Measurements from ENCODE around the gene RAB1A. TPM values are rescaled to one million over a fixed set of nuclear protein-coding genes. Genes with fewer than 3 reads are reported as not detected.
"Not testable (repeated sequence)": the region's sequence is repeated elsewhere in the genome, so short reads cannot be mapped to it uniquely, and the experiment has no call there.

Gene RAB1A
- total RNA-seq, 1 experiment from 2014 or later: 119 TPM

DNA sequence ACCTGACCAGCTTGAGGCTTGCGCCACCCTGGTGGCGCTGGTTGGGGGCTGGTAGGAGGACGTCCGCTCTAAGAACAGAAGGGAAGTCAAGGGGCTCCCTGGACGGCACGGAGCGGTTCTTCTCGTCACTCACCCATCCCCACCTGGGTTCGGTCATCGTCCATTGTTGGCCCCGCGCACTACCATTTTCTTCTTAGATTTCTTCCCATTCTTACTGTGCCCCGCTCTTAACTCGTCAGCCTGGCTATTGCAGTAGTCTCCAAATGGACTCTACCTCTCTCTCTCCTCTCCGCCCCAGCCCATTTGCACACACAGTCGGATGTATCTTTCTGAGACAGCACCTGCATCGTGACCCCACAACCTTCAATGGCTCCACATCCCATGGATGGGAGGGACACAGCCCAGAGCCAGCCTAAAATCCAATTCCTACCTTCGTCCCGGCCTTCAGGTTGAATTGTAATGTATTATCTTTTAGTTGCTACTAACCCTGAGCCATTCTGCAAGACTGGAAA is 814 bp upstream of the RAB1A start:
- ChIA-PET POLR2A (ENCODE audit: low non-redundant PET) (interaction anchor here (0.5 to 1.2 kb wide), 4 partner anchors 10 to 496 kb away, joined by 4 to 21 read pairs (median 6); no protein-coding TSS in a partner anchor), CTCF (interaction anchor here (0.6 to 1.2 kb wide), 7 partner anchors 12 to 572 kb away, joined by 3 to 14 read pairs (median 5); partner anchors contain the start of gene ACTR2)

GRCh38 chr2:65129286-65129825 is 550 bp downstream of the RAB1A start:
- no peaks in the 10 kb centered on the region for H3K27me3 ChIP-seq (replicated peaks; ENCODE audit: insufficient read depth, low read depth, low read length, poor library complexity)
- ChIA-PET CTCF (interaction anchor here (1.1 to 1.2 kb wide), 3 partner anchors 64 to 212 kb away, joined by 4 to 14 read pairs (median 5); no protein-coding TSS in a partner anchor), POLR2A (ENCODE audit: low non-redundant PET) (interaction anchor here (0.7 to 1.2 kb wide), 3 partner anchors 11 to 676 kb away, joined by 4 to 21 read pairs (median 12); no protein-coding TSS in a partner anchor)
- H3K36me3 ChIP-seq (ENCODE audit: insufficient read depth, low read length, poor library complexity, severe bottlenecking): no peaks in the 10 kb centered on the region
- H3K4me3 ChIP-seq (ENCODE audit: low read depth, low read length, poor library complexity, severe bottlenecking): peak overlapping the region; percentile 100
- H3K27ac ChIP-seq (ENCODE audit: low read depth, low read length, poor library complexity, severe bottlenecking): peak overlapping the region; percentile 98
- BruUV-seq (replicated peaks): no TSS peak
- TF ChIP-seq EZH2 (IDR thresholded peaks at IDR 0.05; ENCODE audit: borderline replicate concordance, low read depth, low read length, poor library complexity, severe bottlenecking): no peak
- no peak for TF ChIP-seq CTCF (conservative IDR thresholded peaks at IDR 0.05; ENCODE audit: low read depth, low read length)
- H3K9me3 ChIP-seq (ENCODE audit: low read depth, low read length, poor library complexity, severe bottlenecking): no peaks in the 10 kb centered on the region
- intact Hi-C loops (cut with micrococcal nuclease; ENCODE audit: unreplicated experiment): no loop called here
- H3K4me1 ChIP-seq (ENCODE audit: insufficient read depth, low read length, poor library complexity, severe bottlenecking): peaks cover 28% of the 10 kb centered on the region
- peak; percentile 15 for DNase-seq (ENCODE audit: low spot score)

More for the DNA sequence above, 814 bp upstream of the RAB1A start:
- no peaks in the 10 kb centered on the region for H3K27me3 ChIP-seq (replicated peaks; ENCODE audit: insufficient read depth, low read depth, low read length, poor library complexity)
- no peaks in the 10 kb centered on the region for H3K36me3 ChIP-seq (ENCODE audit: insufficient read depth, low read length, poor library complexity, severe bottlenecking)
- H3K27ac ChIP-seq (ENCODE audit: low read depth, low read length, poor library complexity, severe bottlenecking): peak overlapping the region; percentile 98
- TF ChIP-seq CTCF (conservative IDR thresholded peaks at IDR 0.05; ENCODE audit: low read depth, low read length): no peak
- TF ChIP-seq EZH2 (IDR thresholded peaks at IDR 0.05; ENCODE audit: borderline replicate concordance, low read depth, low read length, poor library complexity, severe bottlenecking): no peak
- DNase-seq (ENCODE audit: low spot score): no peak
- H3K9me3 ChIP-seq (ENCODE audit: low read depth, low read length, poor library complexity, severe bottlenecking): no peaks in the 10 kb centered on the region
- peak overlapping the region; percentile 100 for H3K4me3 ChIP-seq (ENCODE audit: low read depth, low read length, poor library complexity, severe bottlenecking)
- intact Hi-C loops (cut with micrococcal nuclease; ENCODE audit: unreplicated experiment): no loop called here
- no TSS peak for BruUV-seq (replicated peaks)
- H3K4me1 ChIP-seq (ENCODE audit: insufficient read depth, low read length, poor library complexity, severe bottlenecking): peaks cover 22% of the 10 kb centered on the region

DNA sequence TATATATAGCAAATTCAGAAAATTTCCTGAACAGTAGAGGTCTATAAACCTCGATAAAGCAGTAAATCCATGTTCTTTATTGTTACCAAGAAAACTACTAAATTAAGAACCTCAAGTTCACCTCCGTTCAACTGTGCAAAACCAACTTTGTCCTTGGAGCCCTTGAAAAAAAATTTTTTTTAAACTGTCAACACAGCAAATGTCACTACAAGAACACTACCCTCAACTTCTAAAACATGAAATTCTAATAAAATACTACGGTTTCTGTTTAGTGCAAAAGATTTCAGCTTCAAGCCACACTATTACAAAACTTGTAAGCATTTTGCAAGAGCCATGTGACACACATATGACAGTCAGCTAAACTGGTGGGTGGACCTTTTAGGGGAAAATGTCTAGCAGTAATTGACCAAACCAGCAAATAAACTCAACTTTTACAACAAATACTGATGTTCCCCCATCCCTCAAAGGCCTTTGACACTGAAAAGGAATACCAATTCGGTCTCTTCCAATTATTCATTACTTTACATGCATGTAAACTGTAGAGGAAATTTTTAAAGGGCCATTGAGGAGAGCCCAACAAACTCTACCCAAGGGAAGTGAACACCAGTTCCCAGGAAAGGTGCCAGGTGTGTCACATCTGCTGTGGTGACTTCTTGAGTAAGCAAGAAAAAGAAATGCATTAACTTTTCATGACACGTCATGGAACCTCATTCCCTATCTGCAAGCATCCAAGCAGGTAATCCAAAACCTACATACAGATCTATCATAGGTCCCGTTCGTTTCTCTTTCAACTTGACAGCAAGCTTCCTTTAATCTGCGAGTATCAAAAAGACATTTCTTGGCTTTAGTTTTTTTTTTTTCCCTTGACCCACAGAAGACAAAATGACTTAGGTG is 1.4 kb downstream of the RAB1A start:
- Histone ChIP-seq H3K36me3 (ENCODE audit: insufficient read depth, low read length, poor library complexity, severe bottlenecking) (no peaks in the 10 kb centered on the region), H3K27me3 (replicated peaks; ENCODE audit: insufficient read depth, low read depth, low read length, poor library complexity) (no peaks in the 10 kb centered on the region), H3K9me3 (ENCODE audit: low read depth, low read length, poor library complexity, severe bottlenecking) (no peaks in the 10 kb centered on the region), H3K4me1 (ENCODE audit: insufficient read depth, low read length, poor library complexity, severe bottlenecking) (peaks cover 28% of the 10 kb centered on the region), H3K27ac (ENCODE audit: low read depth, low read length, poor library complexity, severe bottlenecking) (peak overlapping the region; percentile 98), H3K4me3 (ENCODE audit: low read depth, low read length, poor library complexity, severe bottlenecking) (peak overlapping the region; percentile 100)
- TF ChIP-seq CTCF (conservative IDR thresholded peaks at IDR 0.05; ENCODE audit: low read depth, low read length): no peak
- TF ChIP-seq EZH2 (IDR thresholded peaks at IDR 0.05; ENCODE audit: borderline replicate concordance, low read depth, low read length, poor library complexity, severe bottlenecking): no peak
- POLR2A ChIA-PET (ENCODE audit: low non-redundant PET): no interaction called here
- intact Hi-C loops (cut with micrococcal nuclease; ENCODE audit: unreplicated experiment): no loop called here
- BruUV-seq (replicated peaks): TSS peak; percentile 53
- CTCF ChIA-PET: interaction anchor here (0.6 kb wide), 1 partner anchor 194 kb away, joined by 6 read pairs; no protein-coding TSS in a partner anchor
- no peak for DNase-seq (ENCODE audit: low spot score)

DNA sequence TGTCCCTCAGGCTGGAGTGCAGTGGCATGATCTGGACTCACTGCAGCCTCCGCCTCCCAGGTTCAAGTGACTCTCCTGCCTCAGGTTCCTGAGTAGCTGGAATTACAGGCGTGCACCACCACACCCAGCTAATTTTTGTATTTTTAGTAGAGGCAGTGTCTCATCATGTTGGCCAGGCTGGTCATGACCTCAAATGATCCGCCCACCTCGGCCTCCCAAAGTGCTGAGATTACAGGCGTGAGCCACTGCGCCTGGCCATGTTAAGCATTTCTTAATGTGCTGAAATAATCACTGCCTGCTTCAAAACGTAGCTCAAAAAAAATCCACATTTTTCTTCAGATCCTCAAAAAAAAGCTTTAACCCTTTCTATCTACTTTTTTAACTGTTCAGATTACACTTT is 4.4 kb downstream of the RAB1A start:
- intact Hi-C loops (cut with micrococcal nuclease; ENCODE audit: unreplicated experiment); CTCF ChIA-PET; H3K36me3 ChIP-seq (ENCODE audit: insufficient read depth, low read length, poor library complexity, severe bottlenecking); H3K27ac ChIP-seq (ENCODE audit: low read depth, low read length, poor library complexity, severe bottlenecking); DNase-seq (ENCODE audit: low spot score); H3K9me3 ChIP-seq (ENCODE audit: low read depth, low read length, poor library complexity, severe bottlenecking); BruUV-seq (replicated peaks); H3K27me3 ChIP-seq (replicated peaks; ENCODE audit: insufficient read depth, low read depth, low read length, poor library complexity); H3K4me3 ChIP-seq (ENCODE audit: low read depth, low read length, poor library complexity, severe bottlenecking); POLR2A ChIA-PET (ENCODE audit: low non-redundant PET): not testable (repeated sequence)
- H3K4me1 ChIP-seq (ENCODE audit: insufficient read depth, low read length, poor library complexity, severe bottlenecking): peaks cover 31% of the 10 kb centered on the region

Measured in A673 (cell line).